Stimulated activated CD4-positive, alpha-beta T cell treated with anti-CD3 and anti-CD28 coated beads, Interleukin-4, amount 100 ng/mL, for 24 hours (primary cell): ENCODE results near the gene PPM1L.

Experiments
- DNase-seq: peaks from one replicate; pipeline ENCODE4 v3.0.0-alpha.2; 2020

The PPM1L gene

GRCh38 chr3:160810362-160811236 is 54.6 kb downstream of the PPM1L start:
- DNase-seq = no peak

GRCh38 chr3:160811237-160811548 is 55.2 kb downstream of the PPM1L start:
- DNase-seq = no peak

- DNase-seq = no peak
Observed at GRCh38 chr3:160812304-160812703, 56.3 kb downstream of the PPM1L start.

GRCh38 chr3:160815280-160815679 is 59.2 kb downstream of the PPM1L start:
- no peak for DNase-seq

DNA sequence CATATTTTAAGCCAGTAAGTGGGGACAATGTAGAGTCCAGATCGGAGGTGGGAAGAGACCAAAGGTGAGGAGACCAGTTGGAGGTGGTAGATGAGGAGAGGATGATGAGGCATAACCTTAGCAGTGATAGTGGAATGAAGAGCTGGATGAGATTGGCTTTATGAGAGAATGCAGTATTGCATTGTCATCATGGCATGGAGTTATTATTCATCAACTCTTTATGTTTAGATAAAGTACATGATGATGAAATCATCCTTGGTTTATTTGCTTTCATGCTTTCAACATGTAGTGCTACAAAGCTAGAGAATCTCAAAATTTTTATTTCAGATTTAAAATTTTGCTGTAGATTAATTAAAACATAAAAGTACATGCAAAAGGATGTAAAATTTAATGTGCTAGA is 64.0 kb downstream of the PPM1L start:
- no peak for DNase-seq

DNA sequence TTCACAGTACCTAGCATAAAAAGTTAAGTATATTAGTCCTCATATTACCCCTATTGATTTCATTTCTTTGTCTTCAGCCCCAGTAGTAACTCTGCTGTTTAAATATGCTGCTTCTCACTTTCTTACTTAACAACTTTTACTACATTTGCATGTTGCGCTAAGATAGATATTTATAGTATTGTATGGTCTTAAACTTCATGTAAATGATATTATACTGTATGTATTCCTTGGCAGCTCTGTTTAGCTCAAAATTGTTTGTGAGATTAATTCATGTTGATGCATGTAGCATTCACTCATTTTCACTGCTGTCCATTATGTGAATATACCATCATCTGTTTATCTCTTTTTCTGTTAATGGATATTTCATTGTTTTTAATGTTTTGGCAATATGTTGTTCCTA is 64.4 kb downstream of the PPM1L start:
- DNase-seq = no peak

GRCh38 chr3:160822936-160823335 is 66.9 kb downstream of the PPM1L start:
- no peak for DNase-seq

DNA sequence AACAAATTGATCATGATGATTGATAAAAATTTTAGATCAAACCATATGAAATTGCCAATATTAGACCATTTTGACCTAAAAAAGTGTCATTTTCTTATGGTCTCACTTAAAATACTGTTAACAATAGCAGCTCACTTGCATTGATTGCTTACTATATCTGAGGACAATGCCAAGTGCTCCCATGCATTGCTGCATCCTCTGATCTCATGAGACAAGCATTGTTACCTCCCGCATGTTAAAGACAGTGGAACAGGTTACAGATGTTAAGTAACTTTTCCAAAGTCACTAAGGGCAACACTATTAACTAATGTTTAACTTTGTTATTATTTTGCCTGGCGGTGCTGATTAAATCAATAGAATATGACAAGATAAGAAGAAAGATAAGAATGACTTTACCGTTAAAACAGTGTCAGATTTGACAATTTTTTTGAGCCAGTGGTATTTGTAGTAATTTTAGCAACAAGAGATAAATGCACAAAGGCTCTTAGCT is 69.3 kb downstream of the PPM1L start:
- no peak for DNase-seq

- no peak for DNase-seq
Observed at GRCh38 chr3:160826408-160826807, 70.4 kb downstream of the PPM1L start.

DNA sequence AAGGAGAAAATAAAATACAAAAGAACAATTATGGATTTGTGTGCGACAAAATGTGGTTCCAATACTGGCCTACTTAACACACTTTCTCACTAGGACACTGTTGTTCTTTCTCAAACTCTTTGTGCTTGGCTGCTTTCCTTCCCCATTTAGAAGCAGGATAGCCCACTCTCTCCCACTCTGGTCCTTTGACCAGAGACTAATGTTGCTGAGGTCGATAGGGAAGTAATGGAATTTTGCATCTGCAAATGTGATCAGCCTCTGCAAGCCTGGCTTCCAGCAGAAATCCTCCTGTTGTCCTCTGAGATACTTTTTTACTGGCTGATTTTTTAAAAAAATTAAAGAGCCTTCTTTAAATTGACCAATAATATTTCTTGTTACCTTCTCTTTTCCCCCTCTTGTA is 71.0 kb downstream of the PPM1L start:
- DNase-seq = no peak

DNA sequence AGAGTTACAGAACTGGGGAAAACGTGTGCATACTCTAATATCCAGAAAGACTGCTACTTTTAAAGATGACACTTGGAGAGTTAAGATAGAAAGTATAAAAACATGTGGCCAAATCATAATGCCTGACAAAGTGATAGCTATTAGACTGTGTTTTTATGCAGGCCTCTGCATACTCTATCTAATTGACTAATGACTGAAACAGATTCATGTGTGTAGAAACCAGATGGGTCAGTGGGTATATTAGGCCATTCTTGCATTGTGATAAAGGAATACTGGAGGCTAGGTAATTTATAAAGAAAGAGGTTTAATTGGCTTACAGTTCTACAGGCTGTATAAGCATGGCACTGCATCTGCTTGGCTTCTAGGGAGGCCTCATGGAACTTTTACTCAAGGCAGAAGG is 71.5 kb downstream of the PPM1L start:
- DNase-seq = no peak

DNA sequence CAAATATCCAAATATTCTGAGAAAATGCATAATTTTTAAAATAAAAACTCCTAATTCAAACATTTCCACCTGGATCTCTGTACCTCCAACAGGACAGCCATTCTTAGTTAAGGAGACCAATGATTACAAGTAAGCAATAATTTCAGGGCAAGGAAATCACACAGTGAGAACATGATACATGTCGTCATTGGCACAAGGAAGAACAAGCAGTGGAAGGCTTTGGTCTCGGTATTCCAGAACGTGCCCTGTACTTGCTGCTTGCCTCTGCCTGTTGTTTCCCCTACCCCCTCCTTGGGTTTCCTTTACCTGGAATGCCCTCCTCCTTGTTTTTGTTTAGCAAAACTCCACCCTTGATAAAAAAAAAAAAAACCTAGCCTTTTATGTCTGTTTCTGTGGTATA is 72.8 kb downstream of the PPM1L start:
- DNase-seq = no peak

- DNase-seq = no peak
Observed at GRCh38 chr3:160829486-160830009, 73.5 kb downstream of the PPM1L start.

DNA sequence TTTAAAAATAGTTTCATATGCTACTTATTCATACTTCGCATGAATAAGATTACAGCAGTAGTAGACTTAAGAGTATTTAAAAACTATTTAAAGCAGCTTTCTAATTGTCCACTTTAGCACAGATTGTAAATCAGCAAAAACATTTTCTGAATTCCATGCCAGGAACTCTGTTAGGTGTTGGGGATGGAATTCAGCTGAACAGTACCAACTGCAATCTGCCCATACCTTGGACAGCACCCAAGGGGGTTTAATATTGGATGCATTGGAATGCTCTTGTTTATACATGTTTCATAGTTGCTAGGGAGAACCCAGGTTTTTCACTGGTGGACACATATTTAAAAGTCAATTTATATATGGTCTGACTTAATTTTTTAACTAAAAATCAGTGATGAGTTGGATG is 74.8 kb downstream of the PPM1L start:
- DNase-seq = no peak

GRCh38 chr3:160831401-160831800 is 75.4 kb downstream of the PPM1L start:
- DNase-seq = no peak

- no peak for DNase-seq
Observed at GRCh38 chr3:160837394-160837980, 81.5 kb downstream of the PPM1L start.

DNA sequence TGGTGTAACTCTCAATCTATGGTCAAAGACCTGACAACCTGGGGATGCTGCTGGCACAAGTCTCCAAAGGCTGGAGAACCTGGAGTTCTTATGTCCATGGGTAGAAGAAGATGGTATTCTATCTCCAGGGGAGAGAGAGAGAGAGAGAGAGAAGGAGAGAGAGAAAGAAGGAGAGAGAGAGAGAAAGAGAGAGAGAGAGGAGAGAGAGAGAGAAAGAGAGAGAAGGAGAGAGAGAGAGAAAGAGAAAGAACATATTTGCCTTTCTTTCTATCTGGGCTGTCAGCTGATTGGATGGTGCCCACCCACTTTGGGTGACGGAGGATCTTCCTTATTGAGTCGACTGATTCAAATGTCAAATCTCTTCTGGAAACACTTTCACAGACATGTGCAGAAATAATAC is 84.6 kb downstream of the PPM1L start:
- DNase-seq = no peak

GRCh38 chr3:160841455-160841854 is 85.4 kb downstream of the PPM1L start:
- DNase-seq = no peak

DNA sequence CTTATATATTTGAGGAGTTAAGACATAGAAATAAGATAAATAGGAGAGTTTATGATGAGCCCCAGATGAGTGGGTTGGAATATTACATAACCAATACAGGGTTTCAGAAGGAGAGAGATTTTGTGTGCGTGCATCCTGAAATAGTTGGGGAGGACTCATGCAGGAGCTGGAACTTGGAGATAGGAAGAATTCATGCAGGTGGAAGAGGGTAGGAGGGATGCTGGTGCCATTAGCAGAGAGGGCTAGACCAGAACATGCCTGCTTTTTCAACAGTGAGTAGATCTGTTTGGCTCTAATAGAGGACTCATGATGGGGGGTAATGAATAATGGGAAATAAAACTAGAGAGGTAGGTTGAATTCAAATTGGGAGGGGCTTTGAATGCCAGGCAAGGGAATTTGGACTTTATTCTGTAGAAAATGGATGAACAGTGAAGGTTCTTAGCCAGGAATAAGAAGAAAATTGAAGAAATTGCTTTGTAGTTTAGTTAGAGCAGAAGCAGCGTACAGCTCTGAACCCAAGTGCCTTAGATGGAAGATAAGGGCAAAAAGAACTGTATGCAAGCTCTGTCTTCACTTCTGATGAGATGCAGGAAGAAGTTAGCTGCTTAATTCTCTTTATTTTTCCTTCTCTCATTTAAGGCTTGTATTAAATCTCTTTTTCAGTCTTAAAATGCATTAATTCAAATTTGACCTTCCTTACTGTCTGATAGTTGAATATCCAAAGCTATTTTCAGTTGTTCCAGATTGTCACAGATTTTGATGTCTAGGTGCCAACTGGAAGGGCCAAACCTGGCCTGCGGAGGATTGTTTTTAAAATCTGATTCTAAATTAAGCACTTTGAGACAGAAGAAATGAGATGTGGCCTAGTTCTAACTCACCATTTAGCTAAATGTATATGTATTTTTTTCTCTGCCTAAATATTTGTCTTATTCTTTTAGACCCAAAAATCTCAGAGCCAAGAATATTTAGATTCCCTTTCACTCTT is 86.3 kb downstream of the PPM1L start:
- no peak for DNase-seq

GRCh38 chr3:160851629-160852210 is 95.7 kb downstream of the PPM1L start:
- DNase-seq = no peak

- no peak for DNase-seq
Observed at GRCh38 chr3:160852856-160853255, 96.8 kb downstream of the PPM1L start.

- DNase-seq = no peak
Observed at GRCh38 chr3:160856450-160856849, 100.4 kb downstream of the PPM1L start.
